H54 (cell line): ENCODE results near the gene CDCA8.

ENCODE experiments used
- DNase-seq: peaks from one replicate; pipeline ENCODE4 v3.0.0; 2011; ENCODE audit warnings: low spot score, mixed read lengths; ENCODE audit not compliant: insufficient read length
- FAIRE-seq: peaks from 3 replicates; lab custom pipeline; 2011; peaks lifted over from hg19 to GRCh38; lab: Jason Lieb, UNC
- POLR2A ChIP-seq: IDR thresholded peaks from 2 replicates; pipeline ENCODE4 v1.6.1; 2011; ENCODE audit warnings: low read depth, mild to moderate bottlenecking, low read length

The CDCA8 gene

DNA sequence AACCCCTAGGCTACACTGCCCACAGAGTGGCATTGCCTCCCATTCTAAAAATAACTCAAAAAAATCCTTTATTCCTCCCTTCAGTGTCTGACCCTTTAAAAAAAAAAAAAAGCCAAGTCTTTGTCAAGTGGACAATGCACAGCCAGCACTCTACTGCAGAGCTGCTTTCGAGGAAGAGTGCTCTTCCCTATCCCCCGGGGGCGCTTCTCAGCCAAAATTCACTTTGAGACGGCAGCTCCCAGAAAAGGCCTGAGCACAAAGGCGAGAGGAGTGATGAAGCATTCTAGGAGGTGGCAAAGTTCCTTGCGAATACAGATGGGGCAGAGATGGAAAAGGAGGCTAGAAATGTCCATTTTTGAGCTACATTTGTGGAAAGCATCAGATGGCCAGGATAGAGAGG, 49.3 kb downstream of the CDCA8 start:
- no peak for FAIRE-seq
- no peak for TF ChIP-seq POLR2A
- no peak for DNase-seq

DNA sequence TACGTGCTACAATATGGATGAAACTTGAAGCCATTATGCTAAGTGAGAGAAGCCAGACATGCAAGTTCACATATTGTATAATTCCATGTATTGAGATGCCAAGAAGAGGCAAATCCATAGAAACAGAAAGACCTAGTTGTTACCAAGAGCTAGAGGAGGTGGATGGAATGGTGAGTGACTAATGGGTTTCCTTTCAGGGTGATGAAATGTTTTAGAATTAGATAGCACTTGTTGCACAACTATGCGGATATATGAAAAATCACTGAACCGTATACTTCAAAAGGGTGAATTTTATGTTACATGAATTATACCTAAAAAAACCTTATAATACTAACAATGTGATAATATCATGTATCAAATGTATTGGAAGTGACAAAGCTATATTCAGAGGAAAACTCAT, 54.5 kb downstream of the CDCA8 start:
- FAIRE-seq: no peak
- no peak for DNase-seq
- TF ChIP-seq POLR2A: no peak

DNA sequence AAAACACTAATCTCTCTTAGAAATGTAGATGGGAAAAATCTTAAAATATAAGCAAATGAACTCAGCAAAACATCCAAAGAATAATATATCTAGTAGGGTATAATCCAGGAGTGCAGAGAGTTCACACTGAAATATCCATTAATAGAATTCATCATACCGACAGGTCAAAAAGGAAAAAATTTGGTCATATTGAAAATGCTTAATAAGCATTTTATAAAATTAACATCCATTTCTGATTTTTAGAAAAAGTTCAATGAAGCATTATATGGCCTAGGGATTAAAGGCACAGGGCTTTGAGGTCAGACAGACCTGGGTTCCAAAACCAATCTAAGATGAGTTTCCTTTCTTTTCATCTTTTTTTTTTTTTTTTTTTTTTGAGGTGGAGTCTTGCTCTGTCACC, 56.2 kb downstream of the CDCA8 start:
- FAIRE-seq (no peak), DNase-seq (no peak)
- no peak for TF ChIP-seq POLR2A

DNA sequence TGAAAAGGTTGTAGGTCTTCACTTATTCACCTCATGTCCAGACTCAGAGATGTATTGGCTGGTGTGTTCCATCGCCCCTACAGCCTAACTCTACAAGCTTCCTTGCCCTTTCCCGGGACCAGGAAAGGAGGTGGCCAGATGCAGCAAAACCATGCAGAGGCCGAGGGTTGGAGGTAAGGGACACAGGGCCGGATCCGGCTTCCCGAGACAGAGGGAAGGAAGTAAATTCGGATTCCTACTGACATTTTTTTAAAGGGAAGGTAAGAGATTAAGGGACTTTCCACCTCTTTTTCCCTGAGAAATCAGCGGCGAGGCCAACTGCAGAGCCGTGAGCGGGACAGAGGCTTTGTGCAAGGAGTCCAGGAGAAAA, 59.9 kb downstream of the CDCA8 start:
- DNase-seq: no peak
- no peak for TF ChIP-seq POLR2A
- no peak for FAIRE-seq

DNA sequence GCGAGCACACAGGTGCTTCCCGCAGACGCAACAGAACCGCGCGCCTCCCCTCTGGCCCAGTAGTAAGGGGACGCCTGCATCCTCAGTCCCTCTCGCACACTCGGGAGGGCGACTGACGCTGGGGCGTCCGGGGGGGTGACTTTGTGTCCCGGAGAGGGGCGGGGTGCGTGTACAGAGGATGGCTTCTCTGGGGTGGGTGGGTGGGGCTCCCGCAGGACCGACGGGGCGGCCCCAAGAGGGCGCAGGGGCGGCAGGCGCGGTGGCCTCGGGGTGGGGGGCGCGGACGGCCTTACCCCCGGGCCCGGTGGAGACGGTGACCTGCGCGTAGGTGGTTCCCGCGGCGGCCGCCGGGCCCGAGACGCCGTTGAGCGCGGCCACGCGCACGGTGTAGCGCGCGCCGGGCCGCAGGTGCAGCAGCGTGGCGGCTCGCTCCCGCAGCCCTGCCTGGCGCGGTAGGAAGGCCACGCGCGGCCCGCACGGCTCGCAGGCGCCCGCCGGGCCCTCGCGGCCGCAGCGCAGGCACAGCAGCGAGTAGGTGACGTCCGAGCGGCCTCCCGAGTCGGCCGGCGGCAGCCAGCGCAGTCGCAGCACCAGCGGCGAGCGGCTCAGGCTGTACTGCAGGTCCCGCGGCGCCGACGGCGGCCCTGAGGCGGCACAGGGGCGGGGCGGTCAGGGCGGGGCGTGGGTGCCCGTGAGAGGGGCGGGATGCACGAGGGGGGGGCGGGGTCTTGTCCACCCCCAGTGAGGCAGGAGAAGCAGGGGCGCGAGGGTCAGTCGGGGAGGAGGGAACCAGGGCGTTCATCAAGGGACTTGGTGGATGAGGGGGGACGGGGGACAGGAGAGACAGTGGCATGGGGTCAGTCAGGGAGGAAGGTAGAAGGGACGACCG, 60.5 kb downstream of the CDCA8 start:
- no peak for TF ChIP-seq POLR2A
- DNase-seq (no peak), FAIRE-seq (no peak)

DNA sequence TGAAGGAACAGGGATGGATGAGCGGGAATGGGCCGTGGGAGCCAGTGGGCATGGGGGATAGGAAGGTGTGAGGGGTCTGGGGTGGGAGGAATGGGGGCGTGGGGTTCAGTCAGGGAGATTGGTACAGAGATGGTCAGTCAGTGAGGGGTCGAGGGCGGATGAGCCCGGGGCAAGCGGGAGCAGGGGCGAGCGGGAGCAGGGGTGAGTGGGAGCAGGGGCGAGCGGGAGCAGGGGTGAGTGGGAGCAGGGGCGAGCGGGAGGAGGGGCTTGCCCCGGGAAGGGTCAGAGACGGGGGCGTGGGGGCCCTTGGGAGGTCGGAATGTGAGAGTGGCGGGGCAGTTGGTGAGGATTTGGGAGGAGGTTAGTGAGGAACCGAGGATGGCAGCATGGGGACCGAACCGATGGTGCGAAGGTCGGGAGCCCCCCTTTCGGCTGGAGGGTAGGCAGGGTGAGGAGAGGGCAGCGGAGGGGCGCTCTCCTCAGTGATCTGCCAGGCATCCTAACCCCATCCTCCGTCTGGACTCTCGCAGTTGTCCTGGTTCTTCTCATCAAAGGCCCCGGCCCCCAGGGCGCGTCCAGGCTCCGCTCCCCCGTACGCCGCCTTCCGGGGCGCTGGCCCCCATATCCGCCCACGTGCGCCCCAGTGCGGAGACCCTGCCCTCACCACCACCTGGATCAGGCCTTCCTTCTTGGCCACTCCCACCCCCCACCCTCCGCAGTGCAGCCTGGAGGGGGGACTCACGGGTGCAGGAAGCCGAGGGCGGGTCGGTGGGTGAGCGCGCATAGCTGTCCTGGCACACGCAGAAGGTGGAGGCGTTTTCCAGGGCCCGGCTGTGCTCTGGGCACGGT, 61.4 kb downstream of the CDCA8 start:
- FAIRE-seq (no peak), DNase-seq (no peak)
- TF ChIP-seq POLR2A: no peak

DNA sequence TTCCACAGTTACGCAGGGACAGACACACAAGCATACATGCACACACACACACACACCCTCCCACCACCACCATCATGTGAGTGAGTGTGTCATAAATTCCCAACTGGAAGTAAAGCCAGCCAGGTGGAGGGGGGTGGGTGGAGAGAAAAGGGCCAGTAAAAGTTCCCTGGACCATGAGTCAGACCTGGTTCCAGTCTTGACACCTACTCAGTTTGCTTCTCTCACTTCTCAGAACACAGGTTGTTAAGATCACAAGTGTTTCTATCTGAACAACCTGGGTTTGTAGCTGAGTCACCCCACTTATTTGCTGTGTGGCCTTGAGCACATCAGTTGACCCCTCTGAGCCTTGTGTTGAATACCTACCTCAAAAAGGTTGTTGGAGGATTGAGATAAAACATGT, 63.0 kb downstream of the CDCA8 start:
- FAIRE-seq (no peak), DNase-seq (peak; percentile 51)
- TF ChIP-seq POLR2A: no peak

DNA sequence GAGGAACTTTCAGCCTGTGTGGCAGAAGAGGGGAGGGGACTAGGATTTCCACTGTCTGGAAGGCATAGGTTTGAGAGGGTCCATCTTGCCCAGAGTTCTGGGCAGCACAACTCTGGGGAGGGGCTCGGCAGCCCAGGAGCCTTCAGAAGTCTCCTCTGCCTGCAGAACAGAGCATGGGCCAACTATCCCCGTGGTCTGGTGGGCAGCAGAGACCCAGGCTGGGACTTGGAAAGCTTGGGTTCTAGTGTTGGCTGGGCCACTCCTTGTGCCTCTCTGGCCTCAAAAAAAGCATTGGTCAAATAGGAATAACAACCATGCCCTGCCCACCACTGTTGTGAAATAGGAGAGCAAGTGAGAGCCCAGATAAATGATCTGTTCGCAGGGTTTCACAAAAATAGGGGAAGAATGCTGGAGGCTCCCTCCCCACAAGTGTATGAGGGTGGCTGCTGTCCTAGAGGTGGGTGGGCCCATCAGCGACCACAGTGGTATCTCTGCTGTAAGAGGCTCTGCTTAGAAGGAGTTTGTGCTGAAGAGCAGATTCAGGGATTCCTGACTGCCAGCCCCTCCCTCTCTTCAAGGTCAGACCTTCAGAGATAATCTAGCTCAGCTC, 63.7 kb downstream of the CDCA8 start:
- TF ChIP-seq POLR2A: no peak
- FAIRE-seq (no peak), DNase-seq (no peak)
